Measurements from ENCODE around the gene SDC1. TPM values are rescaled to one million over a fixed set of nuclear protein-coding genes. Genes with fewer than 3 reads are reported as not detected.

Gene SDC1
- total RNA-seq, 4 donors from 2014 or later, result 355 to 757 (median 496) TPM

DNA sequence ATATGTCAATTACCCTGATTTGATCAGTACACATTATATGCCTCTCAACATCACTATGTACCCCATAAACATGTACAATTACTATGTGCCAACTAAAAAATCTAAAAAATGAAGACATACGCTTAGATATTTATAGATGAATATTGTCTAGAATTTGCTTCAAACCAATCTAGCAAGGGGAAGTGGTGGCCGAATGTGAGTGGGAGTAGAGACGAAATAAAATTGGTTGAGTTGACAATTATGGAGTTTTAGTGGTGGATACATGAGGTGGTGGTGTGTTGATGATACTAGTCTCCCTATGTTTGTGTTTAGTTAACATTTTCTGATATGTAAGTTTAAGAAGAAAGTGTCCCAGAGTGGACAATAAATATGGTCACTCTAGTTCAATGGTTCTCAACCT, 49.0 kb downstream of the SDC1 start:
- intact Hi-C loops (cut with DNase I), result no loop called here
- TF ChIP-seq, protein P1, sequence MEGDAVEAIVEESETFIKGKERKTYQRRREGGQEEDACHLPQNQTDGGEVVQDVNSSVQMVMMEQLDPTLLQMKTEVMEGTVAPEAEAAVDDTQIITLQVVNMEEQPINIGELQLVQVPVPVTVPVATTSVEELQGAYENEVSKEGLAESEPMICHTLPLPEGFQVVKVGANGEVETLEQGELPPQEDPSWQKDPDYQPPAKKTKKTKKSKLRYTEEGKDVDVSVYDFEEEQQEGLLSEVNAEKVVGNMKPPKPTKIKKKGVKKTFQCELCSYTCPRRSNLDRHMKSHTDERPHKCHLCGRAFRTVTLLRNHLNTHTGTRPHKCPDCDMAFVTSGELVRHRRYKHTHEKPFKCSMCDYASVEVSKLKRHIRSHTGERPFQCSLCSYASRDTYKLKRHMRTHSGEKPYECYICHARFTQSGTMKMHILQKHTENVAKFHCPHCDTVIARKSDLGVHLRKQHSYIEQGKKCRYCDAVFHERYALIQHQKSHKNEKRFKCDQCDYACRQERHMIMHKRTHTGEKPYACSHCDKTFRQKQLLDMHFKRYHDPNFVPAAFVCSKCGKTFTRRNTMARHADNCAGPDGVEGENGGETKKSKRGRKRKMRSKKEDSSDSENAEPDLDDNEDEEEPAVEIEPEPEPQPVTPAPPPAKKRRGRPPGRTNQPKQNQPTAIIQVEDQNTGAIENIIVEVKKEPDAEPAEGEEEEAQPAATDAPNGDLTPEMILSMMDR (IDR thresholded peaks at IDR 0.05), result no peak
- no peak for TF ChIP-seq POLR2A (IDR thresholded peaks at IDR 0.05)

GRCh38 chr2:20175267-20175666, 49.7 kb downstream of the SDC1 start:
- Histone ChIP-seq H3K4me1 (peaks cover 33 to 83% (median 33%) of the 10 kb centered on the region in 3 donors), H3K27me3 (no peaks in the 10 kb centered on the region), H3K27ac (no peak overlapping the region), H3K9me3 (no peaks in the 10 kb centered on the region), H3K36me3 (no peaks in the 10 kb centered on the region), H3K4me3 (no peak overlapping the region)
- DNase-seq, result no peak
- TF ChIP-seq, protein P1 (IDR thresholded peaks at IDR 0.05), result no peak
- no peak for TF ChIP-seq POLR2A (IDR thresholded peaks at IDR 0.05)
- WGBS, 2 donors, result 90% methylated on average over 8 of the region's 8 CpGs
- intact Hi-C loops (cut with DNase I), result no loop called here

More for the DNA sequence above, 49.0 kb downstream of the SDC1 start:
- Histone ChIP-seq H3K36me3 (no peaks in the 10 kb centered on the region), H3K4me1 (peaks cover 33 to 83% (median 34%) of the 10 kb centered on the region in 3 donors), H3K4me3 (no peak overlapping the region), H3K27me3 (no peaks in the 10 kb centered on the region), H3K9me3 (no peaks in the 10 kb centered on the region), H3K27ac (peak overlapping the region in 1 of 4 donors; percentile 93)
- no peak for DNase-seq
- 83 to 90% methylated on average over 3 of the region's 3 CpGs for WGBS, 2 donors

- 94 to 96% methylated on average over 2 of the region's 2 CpGs for WGBS, 2 donors
- intact Hi-C loops (cut with DNase I), result no loop called here
- Histone ChIP-seq H3K9me3 (no peaks in the 10 kb centered on the region), H3K36me3 (no peaks in the 10 kb centered on the region), H3K4me1 (peaks cover 32 to 83% (median 34%) of the 10 kb centered on the region in 3 donors), H3K27ac (peak overlapping the region in 3 of 4 donors; percentile 85 to 89 (median 86)), H3K27me3 (no peaks in the 10 kb centered on the region), H3K4me3 (no peak overlapping the region)
- DNase-seq, result no peak
- TF ChIP-seq, protein P1 (IDR thresholded peaks at IDR 0.05), result no peak
- no peak for TF ChIP-seq POLR2A (IDR thresholded peaks at IDR 0.05)
Measured at GRCh38 chr2:20174410-20174809, 50.5 kb downstream of the SDC1 start.

DNA sequence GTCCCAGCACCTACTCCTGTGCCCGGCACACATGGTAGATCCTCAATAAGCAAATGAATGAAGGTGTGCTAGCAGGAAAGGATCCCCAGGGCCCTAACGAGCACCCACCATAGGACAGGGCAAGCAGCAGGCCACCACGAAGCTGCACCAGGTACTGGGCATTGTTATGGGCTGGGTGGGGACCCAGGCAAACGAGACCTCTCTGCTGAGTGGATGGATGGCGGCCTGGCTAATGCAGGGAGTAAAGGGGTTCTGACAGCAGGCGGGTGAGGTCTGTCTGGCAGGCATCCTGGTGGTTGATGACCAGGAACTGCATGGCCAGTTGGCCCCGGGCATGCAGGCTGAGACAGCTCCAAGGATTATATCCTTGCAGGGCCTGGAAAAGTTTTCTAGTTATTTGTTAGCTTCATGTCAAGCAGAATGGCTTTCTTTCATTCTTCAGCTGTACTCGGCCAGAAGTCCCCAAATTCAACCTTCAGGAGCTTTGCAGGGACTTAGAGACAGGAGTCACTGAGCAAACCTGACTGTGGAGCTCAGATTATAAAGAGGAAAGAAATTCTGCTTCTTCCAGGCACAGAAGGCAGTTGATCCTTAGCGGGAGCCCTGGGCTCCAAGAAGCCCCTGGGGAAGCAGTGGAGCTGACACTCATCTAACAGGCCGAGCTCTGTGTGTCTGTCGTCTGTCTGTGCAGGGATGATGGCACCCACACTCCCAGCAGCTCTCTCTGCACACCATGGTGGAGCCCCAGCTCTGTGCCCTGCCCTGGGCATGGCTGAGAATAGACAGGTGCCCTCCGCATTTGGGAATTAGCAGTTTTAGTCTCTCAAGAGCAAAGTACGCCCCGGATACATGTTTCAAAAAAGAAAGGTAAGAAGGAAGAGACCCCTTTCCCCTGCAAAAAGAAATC, 51.2 kb downstream of the SDC1 start:
- intact Hi-C loops (cut with DNase I), result no loop called here
- H3K4me3 ChIP-seq, result no peak overlapping the region
- peaks cover 26 to 80% (median 31%) of the 10 kb centered on the region in 3 donors for H3K4me1 ChIP-seq
- no peaks in the 10 kb centered on the region for H3K27me3 ChIP-seq
- no peak for DNase-seq
- no peaks in the 10 kb centered on the region for H3K36me3 ChIP-seq
- 55 to 66% methylated on average over 4 to 11 of the region's 14 CpGs for WGBS, 2 donors
- peak overlapping the region; percentile 16 to 89 (median 86) for H3K27ac ChIP-seq
- no peaks in the 10 kb centered on the region for H3K9me3 ChIP-seq
- TF ChIP-seq POLR2A (IDR thresholded peaks at IDR 0.05), result no peak
- TF ChIP-seq, protein P1 (IDR thresholded peaks at IDR 0.05), result no peak

- no peaks in the 10 kb centered on the region for H3K36me3 ChIP-seq
- no peaks in the 10 kb centered on the region for H3K27me3 ChIP-seq
- TF ChIP-seq, protein P1 (IDR thresholded peaks at IDR 0.05), result no peak
- no peak for TF ChIP-seq POLR2A (IDR thresholded peaks at IDR 0.05)
- no peak overlapping the region for H3K4me3 ChIP-seq
- WGBS, 2 donors, result 90 to 91% methylated on average over 5 of the region's 5 CpGs
- H3K4me1 ChIP-seq, result peaks cover 24 to 74% (median 26%) of the 10 kb centered on the region in 3 donors
- DNase-seq, result no peak
- no peaks in the 10 kb centered on the region for H3K9me3 ChIP-seq
- H3K27ac ChIP-seq, result peak overlapping the region; percentile 72 to 89 (median 86)
- intact Hi-C loops (cut with DNase I), result no loop called here
Measured at GRCh38 chr2:20173064-20173463, 51.9 kb downstream of the SDC1 start.
